GM18951 (cell line): ENCODE data around the gene POLR1G.

Source experiments
- POLR2A ChIP-seq: IDR thresholded peaks from 4 replicates; pipeline ENCODE4 v1.6.1; 2011; ENCODE audit warnings: mild to moderate bottlenecking; ENCODE audit not compliant: insufficient read length, insufficient read depth; ENCODE audit errors: extremely low read depth
- in situ Hi-C: fragments of 300-500 bp; cut with MboI; formaldehyde crosslinking; loops from one replicate; pipeline ENCODE4 v1.12.0; 2022; ENCODE audit warnings: low sequenced_read_pairs, mixed read lengths, inconsistent platforms; ENCODE audit not compliant: unreplicated experiment

The POLR1G gene, protein sequence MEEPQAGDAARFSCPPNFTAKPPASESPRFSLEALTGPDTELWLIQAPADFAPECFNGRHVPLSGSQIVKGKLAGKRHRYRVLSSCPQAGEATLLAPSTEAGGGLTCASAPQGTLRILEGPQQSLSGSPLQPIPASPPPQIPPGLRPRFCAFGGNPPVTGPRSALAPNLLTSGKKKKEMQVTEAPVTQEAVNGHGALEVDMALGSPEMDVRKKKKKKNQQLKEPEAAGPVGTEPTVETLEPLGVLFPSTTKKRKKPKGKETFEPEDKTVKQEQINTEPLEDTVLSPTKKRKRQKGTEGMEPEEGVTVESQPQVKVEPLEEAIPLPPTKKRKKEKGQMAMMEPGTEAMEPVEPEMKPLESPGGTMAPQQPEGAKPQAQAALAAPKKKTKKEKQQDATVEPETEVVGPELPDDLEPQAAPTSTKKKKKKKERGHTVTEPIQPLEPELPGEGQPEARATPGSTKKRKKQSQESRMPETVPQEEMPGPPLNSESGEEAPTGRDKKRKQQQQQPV

GRCh38 chr19:45406226-45407090 lies at the start of gene POLR1G:
TSS of gene POLR1G (plus strand) at chr19:45406644. CDS start at chr19:45406697, 53 bp downstream.
- TF ChIP-seq POLR2A, result peak; percentile 77
- in situ Hi-C loops, result no loop called here

DNA sequence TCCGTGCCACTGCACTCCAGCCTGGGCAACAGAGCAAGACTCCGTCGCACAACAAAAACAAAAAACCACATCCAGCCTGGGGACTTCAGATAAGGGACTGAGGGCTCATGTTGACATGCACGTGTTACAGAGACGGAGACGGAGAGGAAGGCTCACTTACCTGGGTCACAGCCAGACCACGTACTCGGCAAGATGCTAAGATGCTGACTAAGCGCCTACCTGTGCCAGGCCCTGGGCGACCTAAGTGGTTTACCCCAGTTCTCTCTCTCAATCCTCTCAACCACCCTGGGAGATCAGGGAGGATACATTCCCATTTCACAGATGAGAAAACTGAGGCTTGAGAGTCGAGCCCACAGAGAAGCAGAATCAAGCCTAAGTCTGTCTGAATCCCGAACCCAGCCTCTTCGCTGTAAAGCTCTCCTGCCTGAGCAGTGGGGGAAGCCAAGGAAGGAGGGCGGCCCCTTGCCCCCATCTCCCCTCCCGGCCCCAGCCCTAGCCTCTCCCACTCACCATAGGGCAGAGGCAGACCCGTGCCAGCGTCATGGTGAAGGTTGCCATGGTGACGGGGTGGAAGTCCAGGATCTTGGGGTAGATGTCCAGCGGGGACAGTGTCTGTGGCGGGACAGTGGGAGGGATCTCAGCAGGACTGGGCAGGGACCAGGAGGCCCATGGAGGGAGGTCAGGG lies 49.5 kb upstream of the POLR1G start:
- in situ Hi-C loops, result no loop called here
- TF ChIP-seq POLR2A, result no peak

- in situ Hi-C loops, result no loop called here
- TF ChIP-seq POLR2A, result no peak
Measured at GRCh38 chr19:45357445-45357783, 49.0 kb upstream of the POLR1G start.

GRCh38 chr19:45358213-45358792 lies 48.1 kb upstream of the POLR1G start:
- in situ Hi-C loops, result no loop called here
- TF ChIP-seq POLR2A, result no peak

DNA sequence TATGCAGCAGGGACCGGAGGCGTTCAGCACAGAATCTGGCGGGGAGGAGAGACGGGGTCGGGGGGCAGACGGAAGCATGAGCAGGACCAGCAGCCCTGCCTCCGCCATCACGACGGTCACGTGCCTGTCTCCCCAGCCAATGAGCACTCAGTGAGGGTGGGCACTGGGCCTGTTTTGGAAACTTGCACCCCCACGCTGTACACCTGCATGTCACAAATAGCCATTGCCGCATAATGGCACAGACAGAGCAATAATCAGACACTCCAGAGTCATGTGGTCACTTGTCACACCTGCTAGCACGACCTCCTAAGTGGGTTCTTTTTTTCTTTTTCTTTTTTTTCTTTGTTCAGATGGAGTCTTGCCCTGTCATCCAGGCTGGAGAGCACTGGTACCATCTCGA lies 44.8 kb upstream of the POLR1G start:
- in situ Hi-C loops, result no loop called here
- TF ChIP-seq POLR2A, result no peak

DNA sequence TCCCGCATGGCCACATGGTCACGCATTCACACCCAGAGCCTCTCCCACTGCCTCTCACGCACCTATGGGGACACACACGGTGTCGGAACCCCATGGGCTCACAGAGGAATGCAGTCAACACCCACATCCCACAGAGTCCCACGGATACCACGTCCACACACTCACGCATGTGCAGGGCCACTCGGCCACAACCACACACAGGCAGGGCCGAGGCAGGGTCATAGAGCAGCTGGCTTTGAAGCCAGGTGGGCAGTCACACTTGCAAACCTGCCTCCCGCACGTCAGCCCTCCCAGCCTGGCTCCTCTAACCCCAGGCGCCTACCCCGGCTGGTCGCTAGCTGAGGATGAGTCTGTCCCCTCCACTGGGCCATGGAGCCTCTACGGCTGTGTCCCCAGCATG lies 44.2 kb upstream of the POLR1G start:
- TF ChIP-seq POLR2A, result no peak
- in situ Hi-C loops, result no loop called here

DNA sequence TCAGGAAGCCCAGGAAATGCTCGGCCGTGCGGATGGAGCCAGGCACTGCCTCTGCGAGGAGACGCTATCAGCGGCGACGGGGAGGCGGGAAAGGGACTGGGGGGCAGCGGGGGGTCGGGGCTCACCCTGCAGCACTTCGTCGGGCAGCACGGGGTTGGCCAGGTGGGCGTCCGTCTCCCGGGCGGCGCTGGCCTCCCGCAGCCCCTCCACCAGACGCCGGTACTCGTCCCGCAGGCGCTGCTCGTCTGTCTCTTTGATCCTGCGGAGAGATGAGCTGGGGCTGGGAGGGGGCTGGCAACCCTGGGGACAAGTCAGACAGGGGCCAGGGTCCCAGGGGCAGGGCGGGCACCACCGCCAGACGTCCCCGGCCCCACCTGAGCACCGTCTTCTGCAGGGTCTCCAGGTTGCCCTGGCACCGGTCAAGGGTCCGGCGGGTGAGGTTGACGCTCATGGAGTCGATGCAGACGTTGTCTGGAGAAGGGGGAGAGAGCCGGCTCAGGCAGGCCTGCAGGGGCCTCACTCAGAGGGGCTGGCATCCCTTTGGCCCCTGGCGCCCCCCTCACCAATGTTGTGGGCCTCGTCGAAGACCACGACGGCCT lies 42.5 kb upstream of the POLR1G start:
- TF ChIP-seq POLR2A, result no peak
- in situ Hi-C loops, result no loop called here

- in situ Hi-C loops, result no loop called here
- TF ChIP-seq POLR2A, result no peak
Measured at GRCh38 chr19:45364696-45365095, 41.7 kb upstream of the POLR1G start.

GRCh38 chr19:45368127-45368526 lies 38.3 kb upstream of the POLR1G start:
- TF ChIP-seq POLR2A, result no peak
- in situ Hi-C loops, result no loop called here

- in situ Hi-C loops, result no loop called here
- TF ChIP-seq POLR2A, result no peak
Measured at GRCh38 chr19:45368737-45369340, 37.6 kb upstream of the POLR1G start.

- TF ChIP-seq POLR2A, result peak; percentile 64
- in situ Hi-C loops, result no loop called here
Measured at GRCh38 chr19:45370410-45371204, 35.8 kb upstream of the POLR1G start, which contains the start of gene ERCC2. TSS of gene ERCC2 (minus strand) at chr19:45370573. CDS start at chr19:45370540, 33 bp downstream.
